Endothelial cell of umbilical vein (primary cell): Measurements from ENCODE around the gene PEAK3.
"Not testable (repeated sequence)": the region's sequence is repeated elsewhere in the genome, so short reads cannot be mapped to it uniquely, and the experiment has no call there.

Source experiments
- FOS ChIP-seq: IDR thresholded peaks from 2 replicates; pipeline ENCODE4 v1.6.1; 2011; ENCODE audit warnings: mild to moderate bottlenecking, low read length, moderate library complexity, borderline replicate concordance; ENCODE audit not compliant: insufficient read depth
- JUN ChIP-seq: IDR thresholded peaks from 2 replicates; pipeline ENCODE4 v1.6.1; 2011; ENCODE audit warnings: borderline replicate concordance, low read depth; ENCODE audit not compliant: insufficient read length, insufficient read depth
- POLR2AphosphoS5 ChIP-seq: IDR thresholded peaks from 2 replicates; pipeline ENCODE4 v1.6.1; 2012; ENCODE audit warnings: low read depth, mild to moderate bottlenecking, control low read depth, low read length, moderate library complexity; ENCODE audit not compliant: insufficient read depth
- TF ChIP-seq, protein P1 (sequence below): IDR thresholded peaks from 2 replicates; pipeline ENCODE4 v1.6.1; 2011; ENCODE audit not compliant: insufficient read depth, insufficient read length
- TF ChIP-seq, protein P2 (sequence below), 2 donors: IDR thresholded peaks; 1 replicate in 1 of 2; 2 replicates in 1 of 2; pipeline ENCODE4 v1.5.1; 2011; ENCODE audit warnings: low read length in 2 of 2, mild to moderate bottlenecking in 2 of 2, moderate library complexity in 2 of 2, control low read depth in 1 of 2, inconsistent platforms in 1 of 2, low read depth in 1 of 2; ENCODE audit not compliant: insufficient read depth in 1 of 2; ENCODE audit errors: extremely low read depth in 1 of 2

DNA sequence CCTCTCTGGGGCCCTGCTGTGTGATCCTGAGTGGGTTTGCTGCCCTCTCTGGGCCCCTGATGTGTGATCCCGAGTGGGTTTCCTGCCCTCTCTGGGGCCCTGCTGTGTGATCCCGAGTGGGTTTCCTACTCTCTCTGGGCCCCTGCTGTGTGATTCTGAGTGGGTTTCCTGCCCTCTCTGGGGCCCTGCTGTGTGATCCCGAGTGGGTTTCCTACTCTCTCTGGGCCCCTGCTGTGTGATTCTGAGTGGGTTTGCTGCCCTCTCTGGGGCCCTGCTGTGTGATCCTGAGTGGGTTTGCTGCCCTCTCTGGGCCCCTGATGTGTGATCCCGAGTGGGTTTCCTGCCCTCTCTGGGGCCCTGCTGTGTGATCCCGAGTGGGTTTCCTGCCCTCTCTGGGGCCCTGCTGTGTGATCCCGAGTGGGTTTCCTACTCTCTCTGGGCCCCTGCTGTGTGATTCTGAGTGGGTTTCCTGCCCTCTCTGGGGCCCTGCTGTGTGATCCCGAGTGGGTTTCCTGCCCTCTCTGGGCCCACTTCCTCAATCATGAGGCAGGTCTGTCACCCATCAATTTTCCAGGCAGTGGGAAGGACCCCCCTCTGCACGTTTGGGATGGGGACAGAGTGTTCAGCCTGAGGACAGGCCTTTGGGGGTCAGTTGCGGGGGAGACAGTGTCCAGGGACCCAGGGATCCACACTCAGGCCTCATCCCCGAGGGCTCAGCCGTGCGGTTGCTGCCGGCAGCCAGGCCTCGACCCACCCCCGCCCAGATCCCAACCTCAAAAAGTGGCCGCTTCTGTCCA, 512 bp downstream of the PEAK3 start:
- TF ChIP-seq, protein P1, sequence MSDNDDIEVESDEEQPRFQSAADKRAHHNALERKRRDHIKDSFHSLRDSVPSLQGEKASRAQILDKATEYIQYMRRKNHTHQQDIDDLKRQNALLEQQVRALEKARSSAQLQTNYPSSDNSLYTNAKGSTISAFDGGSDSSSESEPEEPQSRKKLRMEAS, result not testable (repeated sequence)
- not testable (repeated sequence) for TF ChIP-seq POLR2AphosphoS5, FOS, JUN
- TF ChIP-seq, protein P2, sequence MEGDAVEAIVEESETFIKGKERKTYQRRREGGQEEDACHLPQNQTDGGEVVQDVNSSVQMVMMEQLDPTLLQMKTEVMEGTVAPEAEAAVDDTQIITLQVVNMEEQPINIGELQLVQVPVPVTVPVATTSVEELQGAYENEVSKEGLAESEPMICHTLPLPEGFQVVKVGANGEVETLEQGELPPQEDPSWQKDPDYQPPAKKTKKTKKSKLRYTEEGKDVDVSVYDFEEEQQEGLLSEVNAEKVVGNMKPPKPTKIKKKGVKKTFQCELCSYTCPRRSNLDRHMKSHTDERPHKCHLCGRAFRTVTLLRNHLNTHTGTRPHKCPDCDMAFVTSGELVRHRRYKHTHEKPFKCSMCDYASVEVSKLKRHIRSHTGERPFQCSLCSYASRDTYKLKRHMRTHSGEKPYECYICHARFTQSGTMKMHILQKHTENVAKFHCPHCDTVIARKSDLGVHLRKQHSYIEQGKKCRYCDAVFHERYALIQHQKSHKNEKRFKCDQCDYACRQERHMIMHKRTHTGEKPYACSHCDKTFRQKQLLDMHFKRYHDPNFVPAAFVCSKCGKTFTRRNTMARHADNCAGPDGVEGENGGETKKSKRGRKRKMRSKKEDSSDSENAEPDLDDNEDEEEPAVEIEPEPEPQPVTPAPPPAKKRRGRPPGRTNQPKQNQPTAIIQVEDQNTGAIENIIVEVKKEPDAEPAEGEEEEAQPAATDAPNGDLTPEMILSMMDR (IDR thresholded peaks at IDR 0.05; ENCODE audit: extremely low read depth in 1 of 2, insufficient read depth in 1 of 2, low read depth in 1 of 2, low read length in 2 of 2), result not testable (repeated sequence)
